A549 treated with RU486 at 1 μM for 4 hours (cell line): ENCODE data around the gene GRN. TPM values are rescaled to one million over a fixed set of nuclear protein-coding genes. Genes with fewer than 3 reads are reported as not detected.

Experiments
- total RNA-seq: library from RNA; stranded (reverse); fragments of 200-300 nt; extraction: Qiagen RNA extraction; gene quantifications from 5 replicates; pipeline ENCODE4 v1.2.3, GENCODE V29; 2022; ENCODE audit warnings: low read depth

GRN gene
- 197 to 268 TPM (median 233 TPM) in 5 replicates for total RNA-seq

GRCh38 chr17:44344939-44345453 is at the start of gene GRN:
Gene GRN, plus strand, starts transcription at chr17:44345302. Its CDS starts 3,863 bp downstream, at chr17:44349165.

GRCh38 chr17:44308320-44308818 is 36.7 kb upstream of the GRN start, which contains the start of gene RUNDC3A:
Gene RUNDC3A, plus strand, starts transcription at chr17:44308601. Its CDS starts 232 bp downstream, at chr17:44308833.

GRCh38 chr17:44324571-44325275 is 20.4 kb upstream of the GRN start, which contains the start of gene SLC25A39:
Gene SLC25A39, minus strand, starts transcription at chr17:44324823. Its CDS starts 1,261 bp downstream, at chr17:44323562.

GRCh38 chr17:44363613-44364159 is 18.6 kb downstream of the GRN start, which contains the start of gene FAM171A2:
Gene FAM171A2, minus strand, starts transcription at chr17:44363853. Its CDS starts 139 bp downstream, at chr17:44363714.

GRCh38 chr17:44389281-44389680 is 44.2 kb downstream of the GRN start, which contains the start of gene ITGA2B:
Gene ITGA2B, minus strand, starts transcription at chr17:44389649. Its CDS starts 176 bp downstream, at chr17:44389473.

Other genes starting within 250 kb of the GRN start
- 13.9 to 17.7 TPM (median 14.7 TPM) in 5 replicates for gene HDAC5, start 221.7 kb upstream of the GRN start, total RNA-seq
- 7.6 to 10.5 TPM (median 9.4 TPM) in 5 replicates for gene HROB, start 203.4 kb upstream of the GRN start, total RNA-seq
- 0.08 to 0.12 TPM in 2 of 5 replicates, not detected in the others for gene ASB16, start 174.6 kb upstream of the GRN start, total RNA-seq
- 32.2 to 43.8 TPM (median 42.3 TPM) in 5 replicates for gene TMUB2, start 158.3 kb upstream of the GRN start, total RNA-seq
- gene ATXN7L3, start 145.4 kb upstream of the GRN start, total RNA-seq = 53.5 to 70.0 TPM (median 63.9 TPM) in 5 replicates
- gene UBTF, start 125.6 kb upstream of the GRN start, total RNA-seq = 98.3 to 104 TPM (median 100 TPM) in 5 replicates
- not detected in 5 replicates for gene SLC4A1, start 77.2 kb upstream of the GRN start, total RNA-seq
- gene RUNDC3A, start 36.7 kb upstream of the GRN start, total RNA-seq = 0.29 to 0.59 TPM (median 0.53 TPM) in 5 replicates
- 140 to 211 TPM (median 202 TPM) in 5 replicates for gene SLC25A39, start 20.5 kb upstream of the GRN start, total RNA-seq
- 2.4 to 5.2 TPM (median 3.8 TPM) in 5 replicates for gene FAM171A2, start 18.6 kb downstream of the GRN start, total RNA-seq
- 0.84 to 2.2 TPM (median 1.4 TPM) in 5 replicates for gene ITGA2B, start 44.3 kb downstream of the GRN start, total RNA-seq
- 16.7 to 23.4 TPM (median 22.4 TPM) in 5 replicates for gene GPATCH8, start 158.1 kb downstream of the GRN start, total RNA-seq
- gene FZD2, start 212.2 kb downstream of the GRN start, total RNA-seq = 27.7 to 45.7 TPM (median 39.2 TPM) in 5 replicates